GM12878 (cell line): ENCODE results near the gene PACS1. TPM values are rescaled to one million over a fixed set of nuclear protein-coding genes. Genes with fewer than 3 reads are reported as not detected.

Experiments used
- BCL3 ChIP-seq: IDR thresholded peaks from 2 replicates; pipeline ENCODE4 v1.6.1; 2011; ENCODE audit warnings: borderline replicate concordance, low read depth, mild to moderate bottlenecking, moderate library complexity, low read length; ENCODE audit not compliant: insufficient read depth, poor library complexity, severe bottlenecking
- CREB1 ChIP-seq: IDR thresholded peaks from 2 replicates; pipeline ENCODE4 v1.6.1; 2012; ENCODE audit warnings: low read depth, mild to moderate bottlenecking, inconsistent platforms
- CREM ChIP-seq: IDR thresholded peaks from 2 replicates; pipeline ENCODE4 v1.6.1; 2014; ENCODE audit warnings: antibody characterized with exemption, low read depth
- ETV6 ChIP-seq, 2 experiments: fragments of 450-650 bp in 1 of 2; IDR thresholded peaks in 1 of 2; conservative IDR thresholded peaks in 1 of 2; 2 replicates each; pipeline ENCODE4 v1.6.1; 2014; ENCODE audit warnings: antibody characterized with exemption in 1 of 2, borderline replicate concordance in 1 of 2, low read depth in 1 of 2, mild to moderate bottlenecking in 1 of 2, moderate library complexity in 1 of 2
- FOXM1 ChIP-seq: IDR thresholded peaks from 2 replicates; pipeline ENCODE4 v1.6.1; 2012; ENCODE audit warnings: low read depth, mild to moderate bottlenecking, inconsistent platforms, low read length, moderate library complexity
- HDAC6 ChIP-seq: fragments of 200-600 bp; sonication (generic); IDR thresholded peaks from one replicate; pipeline ENCODE4 v1.8.0; 2017; ENCODE audit warnings: antibody characterized with exemption; ENCODE audit not compliant: unreplicated experiment
- IKZF2 ChIP-seq, 2 experiments: fragments of 450-650 bp; IDR thresholded peaks; 2 replicates each; pipeline ENCODE4 v1.6.1; 2017; ENCODE audit warnings: mild to moderate bottlenecking in 2 of 2, moderate library complexity in 2 of 2
- IRF5 ChIP-seq: fragments of 450-650 bp; IDR thresholded peaks from 2 replicates; pipeline ENCODE4 v1.6.1; 2017; ENCODE audit warnings: borderline replicate concordance
- JUNB ChIP-seq: IDR thresholded peaks from 2 replicates; pipeline ENCODE4 v1.6.1; 2016; ENCODE audit warnings: antibody characterized with exemption, mild to moderate bottlenecking
- MLLT1 ChIP-seq: fragments of 450-650 bp; IDR thresholded peaks from 2 replicates; pipeline ENCODE4 v1.6.1; 2016; ENCODE audit warnings: mild to moderate bottlenecking
- MYB ChIP-seq: fragments of 150-350 bp; IDR thresholded peaks from 2 replicates; pipeline ENCODE4 v1.6.1; 2014; ENCODE audit warnings: mild to moderate bottlenecking, low read depth, low read length, borderline replicate concordance
- NFYB ChIP-seq: IDR thresholded peaks from 2 replicates; pipeline ENCODE4 v1.6.1; 2011; ENCODE audit warnings: low read depth, mild to moderate bottlenecking, low read length, improper control_type of control experiment, moderate library complexity; ENCODE audit not compliant: insufficient read depth
- PBX3 ChIP-seq: IDR thresholded peaks from 2 replicates; pipeline ENCODE4 v1.6.1; 2011; ENCODE audit warnings: mild to moderate bottlenecking, low read depth, low read length, moderate library complexity; ENCODE audit not compliant: insufficient replicate concordance
- RELB ChIP-seq: fragments of 450-650 bp; IDR thresholded peaks from 2 replicates; pipeline ENCODE4 v1.6.1; 2017; ENCODE audit warnings: low read depth, mild to moderate bottlenecking, moderate library complexity
- SKIL ChIP-seq: fragments of 450-650 bp; IDR thresholded peaks from 2 replicates; pipeline ENCODE4 v1.6.1; 2017; ENCODE audit warnings: mild to moderate bottlenecking, low read depth, inconsistent platforms; ENCODE audit not compliant: poor library complexity, severe bottlenecking
- SMC3 ChIP-seq: IDR thresholded peaks from 2 replicates; pipeline ENCODE4 v1.6.1; 2011; ENCODE audit warnings: low read length, improper control_type of control experiment, borderline replicate concordance
- TCF3 ChIP-seq: IDR thresholded peaks from 2 replicates; pipeline ENCODE4 v1.6.1; 2012; ENCODE audit warnings: low read depth, mild to moderate bottlenecking, low read length, borderline replicate concordance; ENCODE audit not compliant: insufficient read depth
- polyA plus RNA-seq, 11 experiments: library from polyadenylated mRNA; depleted of rRNA in 4 of 11; unstranded in 6 of 11; stranded (reverse) in 5 of 11; fragments of >200 nt; fragmentation: Nextera tagmentation in 4 of 11; fragmentation: Illumina TruSeq in 1 of 11; extraction: Ambion mirVana in 4 of 11; extraction: Trizol in 1 of 11; gene quantifications; 1 replicate in 1 of 11; 2 replicates in 10 of 11; pipeline versions ENCODE4 v1.2.1 to v1.2.3, GENCODE V29; 2011 to 2016; ENCODE audit warnings: inconsistent platforms in 2 of 11, missing spikeins in 2 of 11, low read depth in 1 of 11
- total RNA-seq, 4 experiments: library from RNA; depleted of rRNA in 3 of 4; stranded (reverse); fragments of >200 nt in 3 of 4; fragmentation: Illumina TruSeq in 1 of 4; extraction: Trizol in 1 of 4; gene quantifications; 2 replicates each; pipeline versions ENCODE4 v1.2.1 to v1.2.3, GENCODE V29; 2013 to 2021

PACS1 gene
- total and polyA plus RNA-seq, 10 of the 15 experiments (the other 5 are each of a cell fraction or from before 2014, with no cell fraction given), result 1.1 to 74.3 (median 17.9) TPM

GRCh38 chr11:66136752-66137123, 66.7 kb downstream of the PACS1 start (continued):
- peak; percentile 56 for TF ChIP-seq SKIL
- no peak for TF ChIP-seq NFYB
- no peak for TF ChIP-seq ETV6 (conservative IDR thresholded peaks at IDR 0.05 in 1 of 2, IDR thresholded peaks at IDR 0.05 in 1 of 2; ENCODE audit: borderline replicate concordance in 1 of 2, low read depth in 1 of 2)
- peak; percentile 73 for TF ChIP-seq CREM
- TF ChIP-seq JUNB, result peak; percentile 75
- no peak for TF ChIP-seq SMC3
- TF ChIP-seq CREB1, result peak; percentile 88
- no peak for TF ChIP-seq PBX3
- no peak for TF ChIP-seq HDAC6
- TF ChIP-seq TCF3, result no peak
- TF ChIP-seq IKZF2 (IDR thresholded peaks at IDR 0.05), result no peak; a peak in 1 of 4 replicates
- TF ChIP-seq IRF5, result no peak
- peak; percentile 64; the same call in 1 of the 2 replicates for TF ChIP-seq RELB
- TF ChIP-seq FOXM1, result no peak; the same call in 1 of the 2 replicates
- no peak for TF ChIP-seq MLLT1
- no peak for TF ChIP-seq BCL3
- TF ChIP-seq MYB, result no peak
